GM12874 (cell line): ENCODE data around the gene DDX3X.

Experiments
- TF ChIP-seq, protein P1 (sequence below): IDR thresholded peaks from 2 replicates; pipeline ENCODE4 v1.5.1; 2011; ENCODE audit warnings: low read depth, mild to moderate bottlenecking, control low read depth, low read length, moderate library complexity; ENCODE audit not compliant: insufficient read depth

DDX3X gene

DNA sequence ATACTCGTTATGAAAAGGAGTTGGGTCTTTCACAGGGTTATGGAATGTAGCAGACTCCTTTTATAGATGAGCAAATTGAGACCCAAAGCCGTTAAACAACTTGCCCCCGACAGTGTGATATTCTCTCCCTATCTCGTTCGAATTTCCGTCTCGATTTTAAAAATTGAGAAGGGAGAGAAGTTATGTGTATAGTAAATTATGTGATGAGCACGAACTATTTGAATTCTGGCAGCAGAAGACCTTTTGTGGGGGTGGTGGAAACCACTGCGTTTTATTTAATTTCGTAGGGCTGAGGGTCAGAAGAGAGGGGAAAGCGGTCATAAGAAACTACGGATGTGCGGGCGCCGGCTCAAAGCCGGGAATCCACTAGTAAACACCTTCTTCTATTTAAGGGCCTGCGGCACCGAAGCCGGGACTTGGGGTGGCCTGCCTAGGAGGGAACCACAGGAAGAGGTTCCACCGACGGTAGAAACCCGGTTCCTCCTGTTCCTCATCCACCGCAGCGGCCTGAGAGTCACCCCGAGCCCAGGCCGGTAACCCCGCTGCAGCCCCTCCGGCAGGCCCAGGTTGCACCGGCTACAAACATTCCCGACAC lies 1.5 kb upstream of the DDX3X start:
- TF ChIP-seq, protein P1, sequence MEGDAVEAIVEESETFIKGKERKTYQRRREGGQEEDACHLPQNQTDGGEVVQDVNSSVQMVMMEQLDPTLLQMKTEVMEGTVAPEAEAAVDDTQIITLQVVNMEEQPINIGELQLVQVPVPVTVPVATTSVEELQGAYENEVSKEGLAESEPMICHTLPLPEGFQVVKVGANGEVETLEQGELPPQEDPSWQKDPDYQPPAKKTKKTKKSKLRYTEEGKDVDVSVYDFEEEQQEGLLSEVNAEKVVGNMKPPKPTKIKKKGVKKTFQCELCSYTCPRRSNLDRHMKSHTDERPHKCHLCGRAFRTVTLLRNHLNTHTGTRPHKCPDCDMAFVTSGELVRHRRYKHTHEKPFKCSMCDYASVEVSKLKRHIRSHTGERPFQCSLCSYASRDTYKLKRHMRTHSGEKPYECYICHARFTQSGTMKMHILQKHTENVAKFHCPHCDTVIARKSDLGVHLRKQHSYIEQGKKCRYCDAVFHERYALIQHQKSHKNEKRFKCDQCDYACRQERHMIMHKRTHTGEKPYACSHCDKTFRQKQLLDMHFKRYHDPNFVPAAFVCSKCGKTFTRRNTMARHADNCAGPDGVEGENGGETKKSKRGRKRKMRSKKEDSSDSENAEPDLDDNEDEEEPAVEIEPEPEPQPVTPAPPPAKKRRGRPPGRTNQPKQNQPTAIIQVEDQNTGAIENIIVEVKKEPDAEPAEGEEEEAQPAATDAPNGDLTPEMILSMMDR = no peak

DNA sequence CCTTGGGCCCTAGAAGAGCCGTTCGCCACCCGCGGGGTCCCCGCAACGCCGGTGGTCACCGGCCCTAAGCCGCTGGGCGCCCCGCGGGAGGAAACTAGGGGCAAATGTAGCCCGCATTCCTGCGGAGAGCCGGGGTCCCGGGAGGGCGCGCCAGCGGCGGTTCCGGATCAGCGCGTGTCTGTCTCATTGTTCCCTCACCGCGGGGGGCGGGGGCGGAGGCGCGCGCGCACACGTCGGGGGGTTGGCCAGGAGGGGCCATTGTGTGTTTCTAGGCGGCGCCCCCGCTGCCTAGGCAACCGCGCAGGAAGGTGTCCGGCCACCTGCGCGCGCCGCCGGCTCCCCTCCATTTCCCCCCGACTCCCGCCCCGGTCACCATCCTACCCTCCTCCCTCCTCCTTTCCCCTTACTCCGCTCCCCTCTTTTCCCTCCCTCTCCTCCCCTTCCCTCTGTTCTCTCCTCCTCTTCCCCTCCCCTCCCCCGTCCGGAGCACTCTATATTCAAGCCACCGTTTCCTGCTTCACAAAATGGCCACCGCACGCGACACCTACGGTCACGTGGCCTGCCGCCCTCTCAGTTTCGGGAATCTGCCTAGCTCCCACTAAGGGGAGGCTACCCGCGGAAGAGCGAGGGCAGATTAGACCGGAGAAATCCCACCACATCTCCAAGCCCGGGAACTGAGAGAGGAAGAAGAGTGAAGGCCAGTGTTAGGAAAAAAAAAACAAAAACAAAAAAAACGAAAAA lies 789 bp upstream of the DDX3X start:
- TF ChIP-seq, protein P1 = no peak

DNA sequence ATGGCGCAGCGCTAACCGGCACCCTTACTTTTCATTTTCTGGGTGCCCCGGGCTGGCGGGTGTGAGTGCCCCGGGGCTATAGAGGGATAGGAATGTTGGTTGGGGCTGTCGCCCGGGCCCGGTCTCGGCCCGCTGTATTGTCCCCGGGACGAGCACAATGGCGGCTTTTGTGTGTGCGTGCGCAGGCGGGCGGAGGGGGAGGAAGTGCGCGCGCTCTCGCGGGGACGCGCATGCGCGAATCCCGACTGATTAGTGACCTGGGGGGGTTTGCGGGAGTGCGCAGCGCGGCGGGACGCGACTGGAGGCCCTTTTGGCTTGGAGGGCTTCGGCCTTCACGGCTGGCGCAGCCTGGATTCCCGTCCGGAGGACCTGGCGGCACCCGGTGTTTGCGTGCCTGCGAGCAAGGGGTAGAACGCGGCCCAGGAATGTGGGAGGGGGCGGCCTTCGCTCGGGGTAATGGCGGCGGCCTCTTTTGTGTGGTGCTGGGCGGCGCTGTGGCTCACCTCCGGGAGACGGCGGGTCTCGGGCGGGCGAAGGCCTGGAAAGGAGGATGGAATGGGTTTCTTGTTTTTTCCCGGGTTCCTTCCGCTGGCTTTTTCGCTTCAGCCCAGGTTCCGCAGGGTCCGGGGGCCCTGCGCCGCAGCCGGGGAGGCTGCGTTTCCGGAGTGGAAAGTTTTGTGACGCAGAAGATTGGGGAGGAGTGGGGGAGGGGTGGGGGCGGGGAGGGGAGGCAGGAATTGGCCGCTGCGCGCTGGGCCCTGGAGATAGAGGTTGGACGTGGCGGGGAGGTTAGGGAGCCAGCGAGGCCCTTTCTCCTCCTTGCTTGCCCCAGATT lies 618 bp downstream of the DDX3X start:
- TF ChIP-seq, protein P1 = no peak

DNA sequence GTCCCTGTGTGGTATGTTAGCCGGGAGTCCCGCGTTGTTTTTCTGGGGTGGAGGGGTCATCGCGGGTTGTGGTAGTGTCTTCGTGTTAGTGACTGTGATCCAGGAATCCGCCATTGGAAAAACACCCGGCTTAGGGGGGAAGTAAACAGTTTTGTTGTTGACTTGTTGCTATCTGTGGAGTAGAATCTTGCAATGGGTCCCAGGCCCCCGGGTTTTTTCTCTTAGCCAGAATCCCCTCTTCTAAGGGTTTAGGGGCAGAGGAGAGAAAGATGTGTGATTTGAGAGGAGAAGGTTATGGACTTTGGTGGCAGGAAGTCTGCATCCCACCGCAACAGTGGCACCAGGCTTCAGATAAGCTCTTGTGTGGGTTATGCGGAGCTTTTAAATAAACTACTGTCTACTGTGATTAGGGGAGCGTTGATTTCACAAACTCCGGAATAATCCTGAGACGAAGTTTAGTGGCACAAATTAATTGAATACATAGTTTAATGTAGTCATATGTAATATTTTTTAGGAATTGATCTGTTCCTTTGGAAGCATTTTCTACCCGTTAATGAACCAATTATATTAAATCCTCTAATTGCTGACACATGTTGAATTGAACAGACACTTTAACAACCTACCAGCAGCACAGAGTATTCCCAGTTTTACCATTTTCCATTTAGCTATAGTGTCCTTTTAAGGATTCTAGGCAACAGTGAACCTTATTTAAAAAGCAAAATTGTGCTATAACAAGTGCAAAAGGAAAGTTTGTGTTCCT lies 1.4 kb downstream of the DDX3X start:
- TF ChIP-seq, protein P1 = no peak

DNA sequence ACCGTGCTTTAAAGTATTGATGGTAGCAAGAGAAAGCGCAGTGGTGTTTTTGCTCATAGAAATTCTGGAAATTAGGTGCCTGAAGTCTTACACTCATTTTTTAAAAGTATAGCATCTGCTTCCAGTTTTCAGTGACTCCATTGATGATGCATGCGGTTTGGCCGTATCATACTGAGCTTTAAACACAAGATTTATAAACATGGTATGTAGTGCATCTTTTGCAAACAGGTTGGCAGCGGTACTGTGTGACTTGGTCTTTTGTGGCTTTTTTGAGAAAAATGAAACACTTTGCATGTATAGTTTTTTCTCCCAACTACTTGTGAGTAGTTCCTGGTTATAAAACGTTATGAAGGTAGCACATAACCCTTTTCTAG lies 2.0 kb downstream of the DDX3X start:
- TF ChIP-seq, protein P1 = no peak

DNA sequence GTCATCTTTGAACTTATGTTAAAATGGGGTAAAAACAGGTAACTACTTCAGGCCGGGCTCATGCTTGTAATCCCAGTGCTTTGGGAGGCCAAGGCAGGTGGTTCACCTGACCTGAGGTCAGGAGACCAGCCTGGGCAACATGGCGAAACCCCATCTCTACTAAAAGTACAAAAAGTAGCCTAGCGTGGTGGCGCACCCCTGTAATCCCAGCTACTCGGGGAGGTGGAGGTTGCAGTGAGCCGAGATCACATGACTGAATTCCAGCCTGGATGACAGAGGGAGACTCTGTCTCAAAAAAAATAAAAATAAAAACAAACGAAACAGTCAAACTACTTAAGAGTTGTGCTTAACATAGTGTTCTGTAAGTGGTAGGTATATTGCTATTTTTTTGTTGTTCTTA lies 2.5 kb downstream of the DDX3X start:
- TF ChIP-seq, protein P1 = no peak

DNA sequence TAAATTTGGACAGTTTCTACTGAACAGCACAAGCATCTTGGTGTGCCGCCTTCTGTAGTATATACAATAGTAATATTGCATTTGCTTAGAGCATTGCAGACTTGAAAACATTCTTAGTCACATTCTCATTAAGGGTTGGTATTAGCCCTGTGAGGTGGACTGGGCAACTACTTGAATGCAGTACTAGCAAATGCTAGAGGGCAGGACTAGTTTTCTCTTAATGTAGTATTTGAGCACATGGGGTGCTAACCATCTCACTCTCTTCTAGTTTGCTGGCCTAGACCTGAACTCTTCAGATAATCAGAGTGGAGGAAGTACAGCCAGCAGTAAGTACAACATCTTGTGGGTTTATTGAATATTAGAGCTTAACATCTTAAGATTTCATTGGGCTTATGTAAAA lies 3.2 kb downstream of the DDX3X start:
- TF ChIP-seq, protein P1 = no peak
